Endodermal cell (in vitro differentiated cells): ENCODE measurements around the gene SRGN. TPM values are rescaled to one million over a fixed set of nuclear protein-coding genes. Genes with fewer than 3 reads are reported as not detected.

Experiments used
- DNase-seq: peaks from one replicate; pipeline ENCODE4 v3.0.0-alpha.2; 2017
- H3K27ac ChIP-seq: 2 replicates; pipeline ENCODE4 v1.5.1; 2013; ENCODE audit warnings: mild to moderate bottlenecking, low read depth, low read length, moderate library complexity
- H3K27me3 ChIP-seq: 2 replicates; pipeline ENCODE4 v1.6.1; 2013; ENCODE audit warnings: mild to moderate bottlenecking, low read length, moderate library complexity; ENCODE audit not compliant: insufficient read depth, control insufficient read depth, poor library complexity, severe bottlenecking
- H3K36me3 ChIP-seq: 2 replicates; pipeline ENCODE4 v1.7.0; 2013; ENCODE audit warnings: mild to moderate bottlenecking, low read length, moderate library complexity; ENCODE audit not compliant: control insufficient read depth, insufficient read depth
- H3K4me1 ChIP-seq: one replicate; pipeline ENCODE4 v1.7.0; 2013; ENCODE audit warnings: low read length; ENCODE audit not compliant: control insufficient read depth, insufficient read depth
- H3K4me3 ChIP-seq: 2 replicates; pipeline ENCODE4 v1.5.1; 2013; ENCODE audit warnings: mild to moderate bottlenecking, low read length, moderate library complexity
- H3K9ac ChIP-seq: 2 replicates; pipeline ENCODE4 v1.6.1; 2013; ENCODE audit warnings: mild to moderate bottlenecking, low read length, moderate library complexity; ENCODE audit not compliant: poor library complexity, severe bottlenecking; ENCODE audit errors: extremely low read depth
- H3K9me3 ChIP-seq: 2 replicates; pipeline ENCODE4 v1.6.1; 2013; ENCODE audit warnings: mild to moderate bottlenecking, low read length, moderate library complexity; ENCODE audit not compliant: control insufficient read depth
- H3K27ac Mint-ChIP-seq: 2 replicates; pipeline ENCODE4 v1.8.0; 2020; ENCODE audit warnings: mixed read lengths
- H3K27me3 Mint-ChIP-seq: 2 replicates; pipeline ENCODE4 v1.8.0; 2021; ENCODE audit warnings: mild to moderate bottlenecking, mixed read lengths; ENCODE audit not compliant: insufficient read depth
- H3K36me3 Mint-ChIP-seq: 2 replicates; pipeline ENCODE4 v1.8.0; 2020; ENCODE audit warnings: low read depth, mixed read lengths
- H3K4me1 Mint-ChIP-seq: 2 replicates; pipeline ENCODE4 v1.8.0; 2020; ENCODE audit warnings: mixed read lengths
- H3K4me3 Mint-ChIP-seq: 2 replicates; pipeline ENCODE4 v1.8.0; 2020; ENCODE audit warnings: mild to moderate bottlenecking, moderate library complexity, mixed read lengths
- H3K9me3 Mint-ChIP-seq: 2 replicates; pipeline ENCODE4 v1.8.0; 2020; ENCODE audit warnings: mild to moderate bottlenecking, mixed read lengths
- CTCF ChIP-seq: fragments of 200-600 bp; sonication (generic); conservative IDR thresholded peaks from 2 replicates; pipeline ENCODE4 v1.5.0; 2021; ENCODE audit warnings: antibody characterized with exemption, mild to moderate bottlenecking
- WGBS, 2 experiments: methylation state at CpG; one replicate each; pipeline versions ENCODE4 v1.1.5 to v1.1.7; 2013; ENCODE audit warnings: missing lambda C conversion rate in 2 of 2, mixed read lengths in 1 of 2; ENCODE audit not compliant: insufficient coverage in 1 of 2, insufficient read length in 1 of 2; 5-methylcytosine and 5-hydroxymethylcytosine counted together
- total RNA-seq, 2 donors: library from RNA; stranded (reverse); fragmentation: NEBNext Ultra II Directional in 1 of 2; extraction: Animal tissue kit (Norgen Biotek cat#: 25700) in 1 of 2; gene quantifications; 2 replicates in 1 of 2; 3 replicates in 1 of 2; pipeline ENCODE4 v1.2.1, GENCODE V29; 2021

The SRGN gene
- total RNA-seq, 2 donors from 2014 or later: not detected

GRCh38 chr10:69101451-69102095, 13.7 kb downstream of the SRGN start:
- Histone ChIP-seq H3K27ac (no peak overlapping the region), H3K4me3 (no peak overlapping the region), H3K36me3 (no peaks in the 10 kb centered on the region), H3K4me1 (no peaks in the 10 kb centered on the region), H3K9ac (no peak overlapping the region), H3K9me3 (no peaks in the 10 kb centered on the region), H3K27me3 (no peaks in the 10 kb centered on the region)
- no peak overlapping the region for H3K4me3 Mint-ChIP-seq
- H3K27me3 Mint-ChIP-seq: peaks cover 2% of the 10 kb centered on the region
- no peaks in the 10 kb centered on the region for H3K36me3 Mint-ChIP-seq
- H3K9me3 Mint-ChIP-seq: peaks cover 4% of the 10 kb centered on the region
- no peak for TF ChIP-seq CTCF
- 90 to 92% methylated on average over 5 to 6 of the region's 6 CpGs for WGBS, 2 experiments
- no peak overlapping the region for H3K27ac Mint-ChIP-seq
- no peak for DNase-seq
- peaks cover 4% of the 10 kb centered on the region for H3K4me1 Mint-ChIP-seq

GRCh38 chr10:69102440-69102839, 14.5 kb downstream of the SRGN start:
- no peak for TF ChIP-seq CTCF
- no peak overlapping the region for H3K27ac Mint-ChIP-seq
- peaks cover 2% of the 10 kb centered on the region for H3K27me3 Mint-ChIP-seq
- no peak overlapping the region for H3K4me3 Mint-ChIP-seq
- H3K36me3 Mint-ChIP-seq: no peaks in the 10 kb centered on the region
- H3K9me3 Mint-ChIP-seq: peaks cover 4% of the 10 kb centered on the region
- no peaks in the 10 kb centered on the region for H3K4me1 ChIP-seq
- H3K9me3 ChIP-seq: no peaks in the 10 kb centered on the region
- no peaks in the 10 kb centered on the region for H3K27me3 ChIP-seq
- no peak overlapping the region for H3K27ac ChIP-seq
- H3K36me3 ChIP-seq: no peaks in the 10 kb centered on the region
- DNase-seq: no peak
- no peak overlapping the region for H3K4me3 ChIP-seq
- H3K4me1 Mint-ChIP-seq: peaks cover 4% of the 10 kb centered on the region
- H3K9ac ChIP-seq: no peak overlapping the region
- WGBS, 2 experiments: 86 to 100% methylated on average over 1 to 3 of the region's 3 CpGs

GRCh38 chr10:69103784-69104183, 15.9 kb downstream of the SRGN start:
- peaks cover 4% of the 10 kb centered on the region for H3K4me1 Mint-ChIP-seq
- no peaks in the 10 kb centered on the region for H3K36me3 Mint-ChIP-seq
- peaks cover 4% of the 10 kb centered on the region for H3K9me3 Mint-ChIP-seq
- peaks cover 2% of the 10 kb centered on the region for H3K27me3 Mint-ChIP-seq
- H3K4me3 Mint-ChIP-seq: no peak overlapping the region
- Histone ChIP-seq H3K9ac (no peak overlapping the region), H3K4me3 (no peak overlapping the region), H3K27ac (no peak overlapping the region), H3K27me3 (no peaks in the 10 kb centered on the region), H3K36me3 (no peaks in the 10 kb centered on the region), H3K4me1 (no peaks in the 10 kb centered on the region), H3K9me3 (no peaks in the 10 kb centered on the region)
- no peak for TF ChIP-seq CTCF
- no peak for DNase-seq
- no peak overlapping the region for H3K27ac Mint-ChIP-seq
- 94% methylated on average over 7 of the region's 7 CpGs for WGBS, 2 experiments
